GM21529 (cell line): ENCODE results near the gene IGLL5.
"Not testable (repeated sequence)": the region's sequence is repeated elsewhere in the genome, so short reads cannot be mapped to it uniquely, and the experiment has no call there.

Experiments used
- ATAC-seq: cut with Tn5 transposase; IDR thresholded peaks from one replicate; pipeline ENCODE4 v1.9.1; 2021; ENCODE audit not compliant: unreplicated experiment

Gene IGLL5

DNA sequence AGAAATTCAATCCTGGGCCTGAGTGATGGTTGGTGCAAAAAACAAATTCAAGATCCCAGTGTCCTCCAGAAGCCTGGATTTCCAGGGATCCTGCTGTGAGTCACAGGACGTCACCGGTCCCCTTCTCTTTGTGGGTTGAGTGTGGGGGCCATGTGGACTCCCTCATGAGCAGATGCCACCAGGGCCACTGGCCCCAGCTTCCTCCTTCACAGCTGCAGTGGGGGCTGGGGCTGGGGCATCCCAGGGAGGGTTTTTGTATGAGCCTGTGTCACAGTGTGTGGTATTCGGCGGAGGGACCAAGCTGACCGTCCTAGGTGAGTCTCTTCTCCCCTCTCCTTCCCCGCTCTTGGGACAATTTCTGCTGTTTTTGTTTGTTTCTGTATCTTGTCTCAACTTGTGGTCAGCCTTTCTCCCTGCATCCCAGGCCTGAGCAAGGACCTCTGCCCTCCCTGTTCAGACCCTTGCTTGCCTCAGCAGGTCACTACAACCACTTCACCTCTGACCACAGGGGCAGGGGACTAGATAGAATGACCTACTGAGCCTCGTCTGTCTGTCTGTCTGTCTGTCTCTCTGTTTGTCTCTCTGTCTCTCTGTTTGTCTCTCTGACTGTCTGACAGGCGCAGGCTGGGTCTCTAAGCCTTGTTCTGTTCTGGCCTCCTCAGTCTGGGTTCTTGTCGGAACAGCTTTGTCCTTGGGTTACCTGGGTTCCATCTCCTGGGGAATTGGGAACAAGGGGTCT is 11.9 kb downstream of the IGLL5 start:
- not testable (repeated sequence) for ATAC-seq

- ATAC-seq: not testable (repeated sequence)
These were observed 13.1 kb downstream of the IGLL5 start for GRCh38 chr22:22900527-22901205.

DNA sequence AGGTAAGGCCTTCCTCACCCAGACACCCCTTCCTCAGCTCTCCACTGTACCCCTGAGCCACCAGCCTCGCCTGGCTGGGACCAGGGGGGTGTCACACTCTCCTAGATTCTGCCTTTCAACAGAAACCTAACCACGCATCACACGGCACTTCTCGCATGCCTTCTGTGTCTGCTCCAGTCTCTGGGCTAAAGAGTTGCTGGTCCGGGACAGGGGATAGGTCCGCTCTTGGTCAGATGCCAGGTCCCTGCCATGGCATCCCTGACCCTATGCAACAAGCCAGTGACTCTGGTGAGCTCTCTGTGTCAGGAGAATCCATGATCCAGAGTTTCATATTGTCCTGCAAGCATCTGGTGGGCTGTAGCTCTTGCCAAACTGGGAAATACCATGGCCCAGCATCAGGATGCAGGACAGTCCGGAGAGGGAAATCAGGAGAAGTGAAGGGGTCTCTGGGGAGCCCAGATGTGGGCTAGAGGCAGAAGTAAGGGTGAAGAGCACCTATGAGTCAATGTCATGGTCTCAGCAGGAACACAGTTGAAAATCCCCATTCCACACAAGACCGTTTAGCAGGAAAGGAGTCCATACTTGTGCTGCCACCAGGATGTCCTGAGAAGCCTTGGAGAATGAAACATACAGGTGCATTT is 14.1 kb downstream of the IGLL5 start:
- ATAC-seq: no peak

DNA sequence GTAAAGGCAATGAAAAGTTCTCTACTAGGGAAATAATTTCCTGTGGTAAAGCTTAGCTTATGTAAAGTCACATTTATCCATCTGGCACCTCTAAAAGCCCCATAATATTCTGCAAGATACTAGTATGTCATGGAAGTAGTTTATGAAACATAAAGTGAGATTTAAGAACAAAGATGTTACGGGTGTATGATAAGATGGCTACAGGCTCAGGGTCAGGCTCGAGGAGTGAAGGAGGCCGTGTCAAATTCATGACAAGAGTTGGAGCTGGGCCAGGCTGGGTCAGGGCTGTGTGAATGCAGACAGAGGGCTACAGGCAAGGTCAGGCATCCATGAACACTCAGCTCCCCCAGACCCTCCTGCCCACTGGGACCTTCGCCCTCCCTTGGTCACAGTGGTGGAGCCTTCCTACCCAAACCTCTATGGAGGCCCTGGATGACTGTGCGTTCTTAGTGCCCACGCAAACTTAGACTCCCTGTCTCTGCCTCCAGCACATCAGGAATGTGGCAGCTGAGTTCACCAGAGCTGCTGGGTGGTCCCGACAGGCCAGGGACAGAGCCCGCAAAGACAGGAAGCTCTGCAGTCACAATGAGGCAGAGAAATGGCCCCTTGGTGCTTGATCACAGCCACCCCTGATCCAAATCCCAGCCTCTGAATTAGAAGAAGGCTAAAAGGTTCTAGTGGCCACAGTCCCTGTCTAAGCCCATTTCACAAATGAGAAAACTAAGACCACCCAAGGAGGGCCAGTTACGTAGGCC is 14.8 kb downstream of the IGLL5 start:
- no peak for ATAC-seq

- no peak for ATAC-seq
These were observed 15.8 kb downstream of the IGLL5 start for GRCh38 chr22:22903355-22903777.

GRCh38 chr22:22903781-22904192 is 16.2 kb downstream of the IGLL5 start:
- ATAC-seq: not testable (repeated sequence)

- ATAC-seq: not testable (repeated sequence)
These were observed 17.1 kb downstream of the IGLL5 start for GRCh38 chr22:22904736-22905135.

GRCh38 chr22:22906391-22906790 is 18.8 kb downstream of the IGLL5 start:
- ATAC-seq: not testable (repeated sequence)

DNA sequence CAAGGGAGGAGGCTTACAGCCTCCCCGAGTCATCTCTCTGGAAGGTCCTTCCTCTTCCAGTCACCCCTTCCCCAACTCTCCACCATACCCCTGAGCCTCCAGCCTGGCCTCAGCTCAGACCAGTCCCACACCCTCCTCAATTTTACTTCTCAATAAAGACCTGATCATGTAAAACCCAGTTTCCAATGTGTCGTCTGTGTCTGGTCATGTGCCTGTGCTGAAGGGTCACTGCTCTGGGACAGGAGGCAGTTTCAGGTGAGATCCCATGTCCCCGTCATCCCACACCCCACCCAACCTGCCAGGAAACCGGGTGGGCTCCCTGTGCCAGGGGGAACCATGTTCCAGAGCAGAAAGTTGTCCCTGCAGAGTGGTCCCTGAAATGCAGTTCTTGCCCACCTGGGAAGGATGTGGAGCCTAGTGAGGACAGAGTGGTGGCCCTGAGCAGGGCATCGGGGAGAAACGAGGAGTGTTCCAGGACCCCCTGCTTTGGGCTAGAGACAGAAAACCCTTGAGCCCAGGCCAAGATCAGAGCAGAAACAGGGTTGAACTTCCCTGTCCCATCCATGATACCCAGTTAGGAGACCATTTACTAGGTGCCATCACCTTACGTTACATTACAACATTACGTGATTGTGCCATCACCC is 19.4 kb downstream of the IGLL5 start:
- ATAC-seq: no peak

DNA sequence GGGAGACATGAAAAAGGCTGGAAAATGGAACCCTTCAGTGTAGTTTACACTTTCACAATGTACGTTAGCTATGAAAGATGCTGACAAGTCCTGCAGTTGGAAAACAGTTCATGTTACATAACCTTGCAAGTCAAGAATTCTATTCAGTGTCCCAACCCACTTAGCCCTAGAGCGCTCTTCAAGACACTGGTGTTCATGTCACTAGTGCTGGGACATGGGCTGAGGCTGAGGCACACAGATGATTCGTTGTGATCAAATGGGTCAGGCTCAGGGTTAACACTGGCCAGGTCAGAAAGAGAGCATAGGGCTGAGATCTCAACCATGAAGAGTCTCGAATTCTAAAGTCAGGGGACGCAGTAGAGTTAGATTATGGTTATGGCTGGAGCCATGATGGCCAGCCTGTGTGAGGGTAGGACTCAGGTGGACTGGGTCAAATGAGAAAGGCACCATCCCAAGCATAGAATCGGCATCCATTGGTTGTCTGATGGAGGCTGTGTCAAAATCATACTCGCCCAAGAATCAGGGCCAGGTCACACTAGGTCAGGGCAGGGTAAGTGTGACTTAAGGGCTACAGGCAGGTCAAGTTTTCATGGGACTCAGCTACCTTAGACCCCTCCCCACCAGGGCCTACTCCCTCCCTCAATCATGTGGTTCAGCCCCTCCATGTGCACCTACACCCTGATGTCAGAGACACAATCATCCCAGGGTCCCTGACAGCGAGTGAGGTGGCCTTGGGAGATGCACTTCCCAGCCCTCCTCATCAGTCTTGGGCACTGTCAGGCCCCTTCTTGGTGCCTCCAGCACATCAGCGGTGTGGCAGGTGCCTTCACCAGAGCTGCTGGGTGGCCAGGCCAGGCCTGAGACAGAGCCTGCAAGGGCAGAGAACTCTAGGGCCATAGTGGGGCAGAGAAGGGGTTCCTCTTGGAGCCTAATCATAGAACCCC is 20.2 kb downstream of the IGLL5 start:
- ATAC-seq: no peak

- ATAC-seq: no peak
These were observed 20.9 kb downstream of the IGLL5 start for GRCh38 chr22:22908495-22908861.

GRCh38 chr22:22908941-22909604 is 21.5 kb downstream of the IGLL5 start:
- ATAC-seq: no peak

DNA sequence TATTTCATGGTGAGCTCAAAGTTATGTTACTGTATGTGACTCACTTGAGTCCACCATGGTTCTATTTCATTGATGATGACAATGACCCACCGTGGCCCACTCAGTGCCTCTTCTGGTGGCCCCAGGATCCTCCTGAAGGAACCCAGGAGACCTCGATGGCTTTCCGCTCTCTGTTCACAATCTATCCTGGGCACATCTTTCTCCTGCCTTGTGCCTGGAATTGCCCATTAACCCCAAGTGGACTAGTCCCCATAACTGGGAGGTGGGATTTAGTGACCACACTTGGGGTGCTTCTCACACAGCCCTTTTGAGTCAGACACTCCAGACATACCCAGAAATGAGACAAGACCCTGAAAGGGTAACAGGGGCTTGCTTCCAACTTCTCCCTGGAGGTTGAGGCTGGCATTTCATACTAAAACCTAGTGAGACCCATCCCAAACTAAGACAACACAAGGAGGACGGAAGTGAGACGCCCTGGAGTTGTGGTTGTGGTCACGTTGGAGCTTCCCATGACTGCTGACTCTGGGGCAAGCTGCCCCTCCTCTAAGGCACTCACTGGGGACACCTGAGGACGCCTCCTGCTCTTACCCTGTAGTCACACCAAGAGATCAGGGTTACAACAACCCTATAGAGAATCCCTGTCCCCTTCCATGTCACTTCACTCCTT is 22.1 kb downstream of the IGLL5 start:
- no peak for ATAC-seq

GRCh38 chr22:22910272-22911240 is 22.9 kb downstream of the IGLL5 start:
- ATAC-seq: no peak

DNA sequence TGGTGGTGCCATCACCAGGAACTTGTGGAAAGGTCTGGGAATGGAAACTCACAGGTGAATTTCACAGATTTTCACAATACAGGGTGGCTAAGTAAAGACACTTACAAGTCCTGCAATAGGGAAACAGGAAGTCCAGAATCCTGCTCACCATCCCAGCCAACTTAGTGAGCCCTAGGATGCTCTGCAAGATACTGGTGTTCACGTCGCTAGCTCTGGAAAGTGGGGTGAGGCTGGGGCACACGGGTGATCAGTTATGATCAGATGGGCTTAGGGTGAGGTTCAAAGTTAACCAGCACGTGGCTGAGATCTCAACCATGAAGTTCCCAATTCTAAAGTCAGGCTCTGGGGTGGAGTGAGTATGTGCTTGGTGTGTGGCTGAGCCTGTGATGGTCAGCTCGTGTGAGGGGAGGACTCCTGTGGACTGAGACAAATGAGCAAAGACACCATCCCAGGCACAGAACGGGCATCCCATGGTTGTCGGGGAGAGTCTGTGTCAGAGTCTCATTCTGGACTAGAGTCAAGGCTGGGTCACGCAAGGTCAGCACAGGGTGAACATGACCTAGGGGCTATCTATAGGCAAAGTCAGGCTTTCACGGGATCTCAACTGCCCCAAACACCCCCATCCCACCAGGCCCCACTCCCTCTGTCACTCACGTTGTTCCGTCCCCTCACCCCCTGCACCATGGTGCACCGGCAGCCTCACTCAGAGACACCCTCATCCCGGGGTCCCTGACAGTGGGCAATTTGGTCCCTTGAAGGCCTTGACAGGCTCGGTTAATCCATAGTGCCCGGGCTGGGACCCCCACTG is 23.9 kb downstream of the IGLL5 start:
- ATAC-seq: no peak

GRCh38 chr22:22912135-22912987 is 24.7 kb downstream of the IGLL5 start:
- ATAC-seq: no peak
